H4 (cell line): ENCODE results near the gene ZXDA. TPM values are rescaled to one million over a fixed set of nuclear protein-coding genes. Genes with fewer than 3 reads are reported as not detected.
"Not testable (repeated sequence)": the region's sequence is repeated elsewhere in the genome, so short reads cannot be mapped to it uniquely, and the experiment has no call there.

Source experiments
- DNase-seq: peaks from one replicate; pipeline ENCODE4 v3.0.0-alpha.2; 2015; ENCODE audit warnings: low spot score
- total RNA-seq: library from RNA; depleted of rRNA; stranded (reverse); fragments of >200 nt; shearing (Covaris generic); gene quantifications from 2 replicates; pipeline ENCODE4 v1.2.3, GENCODE V29; 2014; rRNA removed

The ZXDA gene, protein sequence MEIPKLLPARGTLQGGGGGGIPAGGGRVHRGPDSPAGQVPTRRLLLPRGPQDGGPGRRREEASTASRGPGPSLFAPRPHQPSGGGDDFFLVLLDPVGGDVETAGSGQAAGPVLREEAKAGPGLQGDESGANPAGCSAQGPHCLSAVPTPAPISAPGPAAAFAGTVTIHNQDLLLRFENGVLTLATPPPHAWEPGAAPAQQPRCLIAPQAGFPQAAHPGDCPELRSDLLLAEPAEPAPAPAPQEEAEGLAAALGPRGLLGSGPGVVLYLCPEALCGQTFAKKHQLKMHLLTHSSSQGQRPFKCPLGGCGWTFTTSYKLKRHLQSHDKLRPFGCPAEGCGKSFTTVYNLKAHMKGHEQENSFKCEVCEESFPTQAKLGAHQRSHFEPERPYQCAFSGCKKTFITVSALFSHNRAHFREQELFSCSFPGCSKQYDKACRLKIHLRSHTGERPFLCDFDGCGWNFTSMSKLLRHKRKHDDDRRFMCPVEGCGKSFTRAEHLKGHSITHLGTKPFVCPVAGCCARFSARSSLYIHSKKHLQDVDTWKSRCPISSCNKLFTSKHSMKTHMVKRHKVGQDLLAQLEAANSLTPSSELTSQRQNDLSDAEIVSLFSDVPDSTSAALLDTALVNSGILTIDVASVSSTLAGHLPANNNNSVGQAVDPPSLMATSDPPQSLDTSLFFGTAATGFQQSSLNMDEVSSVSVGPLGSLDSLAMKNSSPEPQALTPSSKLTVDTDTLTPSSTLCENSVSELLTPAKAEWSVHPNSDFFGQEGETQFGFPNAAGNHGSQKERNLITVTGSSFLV
- total RNA-seq = 2.3 and 3.2 TPM in 2 replicates

- DNase-seq = not testable (repeated sequence)
Observed at GRCh38 chrX:57910287-57910912, at the start of gene ZXDA. TSS of gene ZXDA (minus strand) at chrX:57910458. CDS start at chrX:57910420, 38 bp downstream.

DNA sequence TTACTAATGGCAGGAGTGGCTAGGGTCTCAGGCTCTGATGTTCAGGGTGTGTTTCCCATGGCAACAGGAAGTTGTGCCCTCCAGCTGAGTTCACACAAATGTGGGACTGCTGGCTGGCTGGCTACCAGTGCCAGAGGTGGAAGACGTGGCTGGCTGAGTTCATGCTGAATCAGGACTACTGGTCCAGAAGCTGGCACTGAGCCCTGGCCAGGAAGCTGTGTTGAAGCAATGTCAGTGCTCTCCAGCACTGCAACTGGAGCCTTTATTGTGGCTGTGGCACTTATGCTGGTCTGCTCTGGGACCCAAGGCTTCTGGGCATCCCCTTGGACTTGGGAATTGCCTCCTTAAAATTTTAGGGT is 42.0 kb upstream of the ZXDA start:
- no peak for DNase-seq

GRCh38 chrX:57951666-57952319 is 41.5 kb upstream of the ZXDA start:
- DNase-seq = no peak

GRCh38 chrX:57933321-57933720 is 23.1 kb upstream of the ZXDA start:
- no peak for DNase-seq

DNA sequence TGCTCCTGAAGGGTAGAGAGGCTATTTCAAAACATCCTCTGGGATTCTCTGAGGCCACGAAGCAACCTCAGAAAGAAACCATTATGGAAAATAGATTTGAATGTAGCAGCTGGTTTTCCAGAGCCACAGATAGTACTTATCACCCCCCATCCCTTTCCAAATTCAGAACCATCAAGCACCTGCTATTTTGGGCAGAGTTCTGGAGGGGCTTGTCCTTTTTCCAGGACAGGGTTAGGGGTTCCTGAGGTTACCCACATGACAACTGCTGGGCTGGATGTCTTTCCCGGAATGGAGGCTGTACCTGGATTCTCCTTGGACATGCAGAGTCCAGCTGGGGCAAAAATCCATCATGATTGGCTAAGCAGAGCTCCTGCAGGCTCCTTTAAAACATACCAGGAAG is 22.0 kb upstream of the ZXDA start:
- no peak for DNase-seq

DNA sequence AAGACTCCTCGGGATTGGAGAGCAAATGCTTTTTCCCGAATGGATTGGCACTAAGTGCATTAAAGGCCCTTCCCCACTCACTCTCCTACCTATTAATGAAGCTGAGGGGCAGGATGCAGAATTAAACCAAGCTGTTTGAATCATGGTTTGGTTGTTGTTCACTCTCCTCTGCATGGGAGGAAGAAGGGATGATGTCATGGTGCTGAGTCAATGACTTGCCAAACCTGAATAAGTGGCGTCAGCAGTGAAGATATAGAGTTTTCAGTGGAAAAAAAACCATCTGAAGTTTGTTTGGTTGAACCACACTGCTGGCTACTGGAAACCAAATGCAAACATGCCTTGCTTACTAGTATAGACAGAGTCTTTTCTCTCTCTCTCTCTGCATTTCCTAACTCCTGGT is 19.8 kb upstream of the ZXDA start:
- no peak for DNase-seq

- DNase-seq = peak; percentile 20
Observed at GRCh38 chrX:57929373-57929772, 19.1 kb upstream of the ZXDA start.

DNA sequence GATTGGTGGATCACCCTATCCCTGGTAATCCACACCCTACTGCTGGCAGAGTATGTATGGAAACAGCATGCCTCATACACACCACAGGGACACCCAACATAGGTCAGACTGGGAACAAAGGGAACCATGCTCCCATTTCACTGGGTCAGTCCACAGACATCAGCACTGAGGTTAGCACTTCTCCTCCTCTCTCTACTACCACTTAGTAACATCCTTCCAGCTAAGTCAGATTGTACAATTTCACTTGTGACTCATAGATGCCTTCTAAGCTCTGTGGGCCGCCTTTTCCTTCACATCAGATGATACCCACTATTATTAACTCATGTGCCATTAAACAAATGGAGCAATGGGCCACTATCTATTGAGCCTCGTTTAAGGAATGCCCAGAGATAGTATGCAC is 15.5 kb upstream of the ZXDA start:
- DNase-seq = no peak

- peak; percentile 14 for DNase-seq
Observed at GRCh38 chrX:57918750-57919436, 8.6 kb upstream of the ZXDA start.

GRCh38 chrX:57915680-57916079 is 5.4 kb upstream of the ZXDA start:
- no peak for DNase-seq

DNA sequence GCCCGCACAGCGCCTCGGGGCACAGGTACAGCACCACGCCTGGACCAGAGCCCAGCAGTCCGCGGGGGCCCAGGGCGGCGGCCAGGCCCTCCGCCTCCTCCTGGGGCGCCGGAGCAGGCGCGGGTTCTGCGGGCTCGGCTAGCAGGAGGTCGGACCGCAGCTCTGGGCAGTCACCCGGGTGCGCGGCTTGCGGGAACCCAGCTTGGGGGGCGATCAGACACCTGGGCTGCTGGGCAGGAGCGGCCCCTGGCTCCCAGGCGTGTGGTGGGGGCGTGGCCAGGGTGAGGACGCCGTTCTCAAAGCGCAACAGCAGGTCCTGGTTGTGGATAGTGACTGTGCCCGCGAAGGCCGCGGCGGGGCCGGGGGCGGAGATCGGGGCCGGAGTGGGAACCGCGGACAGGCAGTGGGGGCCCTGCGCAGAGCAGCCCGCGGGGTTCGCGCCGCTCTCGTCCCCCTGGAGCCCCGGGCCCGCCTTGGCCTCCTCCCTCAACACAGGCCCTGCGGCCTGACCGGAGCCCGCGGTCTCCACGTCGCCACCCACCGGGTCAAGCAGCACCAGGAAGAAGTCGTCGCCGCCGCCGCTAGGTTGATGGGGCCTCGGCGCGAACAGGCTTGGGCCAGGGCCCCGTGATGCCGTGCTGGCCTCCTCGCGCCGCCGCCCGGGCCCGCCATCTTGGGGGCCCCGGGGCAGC is 517 bp downstream of the ZXDA start:
- DNase-seq = not testable (repeated sequence)

DNA sequence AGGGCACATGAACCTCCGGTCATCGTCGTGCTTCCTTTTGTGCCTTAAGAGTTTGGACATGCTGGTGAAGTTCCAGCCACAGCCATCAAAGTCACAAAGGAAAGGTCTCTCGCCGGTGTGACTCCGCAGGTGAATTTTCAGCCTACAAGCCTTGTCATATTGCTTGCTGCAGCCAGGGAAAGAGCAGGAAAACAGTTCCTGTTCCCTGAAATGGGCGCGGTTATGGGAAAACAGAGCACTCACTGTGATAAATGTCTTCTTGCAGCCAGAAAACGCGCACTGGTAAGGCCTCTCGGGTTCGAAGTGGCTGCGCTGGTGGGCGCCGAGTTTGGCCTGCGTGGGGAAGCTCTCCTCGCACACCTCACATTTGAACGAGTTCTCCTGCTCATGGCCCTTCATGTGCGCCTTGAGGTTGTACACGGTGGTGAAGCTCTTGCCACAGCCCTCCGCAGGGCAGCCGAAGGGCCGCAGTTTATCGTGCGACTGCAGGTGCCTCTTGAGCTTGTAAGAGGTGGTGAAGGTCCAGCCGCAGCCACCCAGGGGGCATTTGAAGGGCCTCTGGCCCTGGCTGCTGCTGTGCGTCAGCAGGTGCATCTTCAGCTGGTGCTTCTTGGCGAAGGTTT is 1.2 kb downstream of the ZXDA start:
- DNase-seq = not testable (repeated sequence)

DNA sequence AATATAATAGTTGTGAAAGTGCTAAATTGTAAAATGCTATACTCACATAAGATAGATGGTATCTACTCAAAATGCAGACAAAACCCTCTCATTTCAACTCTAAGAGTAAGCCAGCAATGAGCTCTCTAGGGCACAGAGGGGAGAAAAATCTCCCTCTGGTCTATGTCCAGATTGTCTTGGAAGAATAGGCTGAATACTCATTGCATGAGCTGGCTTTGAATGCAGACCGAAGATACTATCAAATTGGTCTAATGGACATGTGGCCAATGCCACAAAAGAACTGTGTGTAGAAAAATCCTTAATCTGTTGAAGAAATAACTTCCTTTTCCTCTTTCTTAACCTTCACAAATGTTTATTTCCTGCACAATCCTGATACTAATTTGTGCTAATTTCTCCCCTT is 3.5 kb downstream of the ZXDA start:
- DNase-seq = peak; percentile 6

GRCh38 chrX:57905141-57905540 is 5.1 kb downstream of the ZXDA start:
- DNase-seq = no peak

GRCh38 chrX:57904176-57904880 is 5.9 kb downstream of the ZXDA start:
- DNase-seq = no peak

GRCh38 chrX:57902633-57903032 is 7.6 kb downstream of the ZXDA start:
- no peak for DNase-seq

- DNase-seq = no peak
Observed at GRCh38 chrX:57901466-57901865, 8.8 kb downstream of the ZXDA start.

- DNase-seq = no peak
Observed at GRCh38 chrX:57900975-57901374, 9.3 kb downstream of the ZXDA start.

- DNase-seq = no peak
Observed at GRCh38 chrX:57899906-57900305, 10.4 kb downstream of the ZXDA start.

GRCh38 chrX:57899064-57899463 is 11.2 kb downstream of the ZXDA start:
- DNase-seq = no peak
